AG09319 (cell line): ENCODE measurements around the gene OTX1.
"Not testable (repeated sequence)": the region's sequence is repeated elsewhere in the genome, so short reads cannot be mapped to it uniquely, and the experiment has no call there.

Experiments
- DNase-seq: peaks from one replicate; pipeline ENCODE4 v3.0.0-alpha.2; 2010; ENCODE audit warnings: low read depth; ENCODE audit errors: extremely low read depth
- TF ChIP-seq, protein P1 (sequence below): IDR thresholded peaks from 2 replicates; pipeline ENCODE4 v1.5.1; 2011; ENCODE audit warnings: low read depth, mild to moderate bottlenecking, inconsistent platforms, low read length, moderate library complexity

Gene OTX1

DNA sequence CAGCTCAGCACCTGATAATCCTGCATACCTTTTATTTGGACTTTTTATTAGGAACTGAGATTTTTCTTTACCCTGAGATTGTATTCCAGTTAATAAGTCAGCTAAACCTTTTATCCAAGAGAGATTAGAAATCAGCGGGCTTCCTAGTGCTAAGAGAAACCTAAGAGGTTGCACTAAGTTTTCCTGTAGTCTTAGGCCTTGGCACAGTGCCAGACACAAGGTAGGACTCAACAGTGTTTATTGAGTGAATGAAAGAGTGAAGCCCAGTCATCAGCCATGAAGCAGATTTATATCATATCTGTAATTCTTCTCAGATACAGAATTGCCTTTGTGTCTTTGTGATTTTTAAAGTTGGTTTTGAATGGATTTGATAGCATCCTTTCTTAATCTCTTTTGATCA is 13.6 kb downstream of the OTX1 start:
- no peak for DNase-seq
- TF ChIP-seq, protein P1, sequence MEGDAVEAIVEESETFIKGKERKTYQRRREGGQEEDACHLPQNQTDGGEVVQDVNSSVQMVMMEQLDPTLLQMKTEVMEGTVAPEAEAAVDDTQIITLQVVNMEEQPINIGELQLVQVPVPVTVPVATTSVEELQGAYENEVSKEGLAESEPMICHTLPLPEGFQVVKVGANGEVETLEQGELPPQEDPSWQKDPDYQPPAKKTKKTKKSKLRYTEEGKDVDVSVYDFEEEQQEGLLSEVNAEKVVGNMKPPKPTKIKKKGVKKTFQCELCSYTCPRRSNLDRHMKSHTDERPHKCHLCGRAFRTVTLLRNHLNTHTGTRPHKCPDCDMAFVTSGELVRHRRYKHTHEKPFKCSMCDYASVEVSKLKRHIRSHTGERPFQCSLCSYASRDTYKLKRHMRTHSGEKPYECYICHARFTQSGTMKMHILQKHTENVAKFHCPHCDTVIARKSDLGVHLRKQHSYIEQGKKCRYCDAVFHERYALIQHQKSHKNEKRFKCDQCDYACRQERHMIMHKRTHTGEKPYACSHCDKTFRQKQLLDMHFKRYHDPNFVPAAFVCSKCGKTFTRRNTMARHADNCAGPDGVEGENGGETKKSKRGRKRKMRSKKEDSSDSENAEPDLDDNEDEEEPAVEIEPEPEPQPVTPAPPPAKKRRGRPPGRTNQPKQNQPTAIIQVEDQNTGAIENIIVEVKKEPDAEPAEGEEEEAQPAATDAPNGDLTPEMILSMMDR, result no peak

DNA sequence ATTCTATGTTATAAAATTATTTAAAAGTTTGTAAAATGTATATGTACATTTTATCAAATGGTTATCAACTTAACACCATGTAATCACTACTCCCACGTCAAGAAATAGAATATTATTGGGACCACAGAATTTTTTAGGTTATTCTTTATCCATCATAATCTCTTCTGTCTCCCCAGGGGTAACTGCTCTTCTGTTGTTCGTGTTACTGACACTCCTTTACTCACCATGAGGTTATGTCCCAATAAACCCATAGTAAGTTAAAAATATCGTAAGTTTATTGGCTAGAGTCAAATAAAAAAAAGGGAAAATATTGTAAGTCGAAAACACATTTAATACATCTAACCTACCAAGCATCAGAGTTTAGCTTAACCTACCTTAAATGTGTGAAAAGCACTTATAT is 14.0 kb downstream of the OTX1 start:
- no peak for DNase-seq
- TF ChIP-seq, protein P1, result no peak

DNA sequence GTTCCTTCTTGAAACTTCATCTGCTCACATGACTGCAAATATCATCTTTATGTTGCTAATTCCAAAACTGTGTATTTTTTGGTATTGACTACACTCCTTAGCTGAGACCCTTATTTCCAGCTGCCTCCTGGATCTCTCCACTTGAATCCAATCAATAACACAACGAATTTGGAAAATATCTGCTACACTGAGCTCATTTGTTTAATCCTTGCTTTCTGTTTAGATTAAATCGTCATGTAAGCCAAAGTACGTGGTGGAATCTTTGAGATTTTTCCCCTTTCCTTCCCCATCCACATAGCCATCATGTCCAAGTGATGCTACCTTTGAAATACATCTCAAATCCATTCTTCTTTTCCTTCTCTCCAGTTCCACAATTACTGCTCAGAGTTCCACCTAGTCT is 15.6 kb downstream of the OTX1 start:
- TF ChIP-seq, protein P1, result no peak
- no peak for DNase-seq

DNA sequence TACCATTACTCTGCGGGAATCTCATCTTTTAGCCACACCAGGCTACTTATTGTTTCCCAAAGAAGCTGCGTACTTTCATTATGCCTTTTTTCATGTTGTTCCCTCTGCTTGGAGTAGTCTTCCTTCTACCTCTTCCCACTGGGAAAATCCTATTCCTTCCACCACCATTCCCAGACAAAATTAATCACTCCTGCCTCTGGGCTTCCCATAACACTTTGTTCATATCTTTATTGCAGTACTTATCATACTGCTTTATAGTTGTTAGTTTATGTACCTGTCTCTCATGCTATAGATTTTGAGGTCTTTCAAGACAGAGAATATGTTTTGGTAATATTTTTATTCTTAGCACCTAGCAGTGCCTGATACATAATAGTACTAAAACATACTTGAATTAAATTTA is 16.2 kb downstream of the OTX1 start:
- TF ChIP-seq, protein P1, result no peak
- DNase-seq, result no peak

DNA sequence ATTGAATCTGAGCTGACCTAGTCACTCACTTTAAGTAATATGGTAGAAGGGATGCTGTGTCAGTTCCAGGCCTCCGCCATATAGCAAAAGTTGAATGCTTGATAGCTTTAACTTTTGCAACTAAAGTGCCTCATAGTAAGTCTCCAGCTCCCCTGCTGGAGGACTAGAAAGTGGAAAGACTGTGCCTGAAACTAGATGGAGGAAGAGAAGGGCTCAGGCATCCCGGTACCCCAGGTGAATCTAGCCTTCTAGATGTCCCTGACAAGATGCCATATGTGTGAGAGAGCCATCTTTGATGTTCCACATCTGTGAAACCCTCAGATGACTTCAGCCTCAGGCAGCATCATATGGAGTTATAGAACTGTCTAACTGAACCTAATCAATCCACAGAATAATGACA is 21.0 kb downstream of the OTX1 start:
- DNase-seq, result no peak
- TF ChIP-seq, protein P1, result no peak

DNA sequence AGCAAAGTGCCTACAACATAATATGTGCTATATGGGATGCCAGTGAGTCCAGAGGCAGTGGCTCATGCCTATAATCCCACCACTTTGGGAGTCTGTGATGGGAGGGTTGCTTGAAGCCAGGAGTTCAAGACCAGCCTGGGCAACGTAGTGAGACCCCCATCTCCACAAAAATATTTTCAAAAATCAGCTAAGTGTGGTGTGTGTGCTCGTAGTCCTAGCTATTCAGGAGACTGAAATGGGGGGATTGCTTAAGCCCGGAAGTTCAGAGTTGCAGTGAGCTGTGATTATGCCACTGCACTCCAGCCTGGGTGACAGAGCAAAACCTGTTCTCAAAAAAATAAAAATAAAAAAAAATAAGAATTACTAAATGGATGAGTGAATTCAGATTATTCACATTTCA is 23.4 kb downstream of the OTX1 start:
- no peak for DNase-seq
- TF ChIP-seq, protein P1, result no peak

DNA sequence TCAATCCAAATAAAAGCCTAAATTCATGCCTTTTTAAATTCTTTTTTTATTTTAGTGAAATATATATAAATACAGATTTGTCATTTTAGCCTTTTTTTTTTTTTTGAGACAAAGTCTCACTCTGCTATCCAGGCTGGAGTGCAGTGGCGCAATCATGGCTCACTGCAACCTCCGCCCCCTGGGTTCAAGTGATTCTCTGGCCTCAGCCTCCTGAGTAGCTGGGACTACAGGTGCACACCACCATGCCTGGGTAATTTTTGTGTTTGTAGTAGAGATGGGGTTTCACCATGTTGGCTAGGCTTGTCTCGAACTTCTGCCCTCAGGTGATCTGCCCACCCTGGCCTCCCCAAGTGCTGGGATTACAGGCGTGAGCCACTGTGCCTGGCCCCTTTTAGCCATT is 23.8 kb downstream of the OTX1 start:
- DNase-seq, result not testable (repeated sequence)

DNA sequence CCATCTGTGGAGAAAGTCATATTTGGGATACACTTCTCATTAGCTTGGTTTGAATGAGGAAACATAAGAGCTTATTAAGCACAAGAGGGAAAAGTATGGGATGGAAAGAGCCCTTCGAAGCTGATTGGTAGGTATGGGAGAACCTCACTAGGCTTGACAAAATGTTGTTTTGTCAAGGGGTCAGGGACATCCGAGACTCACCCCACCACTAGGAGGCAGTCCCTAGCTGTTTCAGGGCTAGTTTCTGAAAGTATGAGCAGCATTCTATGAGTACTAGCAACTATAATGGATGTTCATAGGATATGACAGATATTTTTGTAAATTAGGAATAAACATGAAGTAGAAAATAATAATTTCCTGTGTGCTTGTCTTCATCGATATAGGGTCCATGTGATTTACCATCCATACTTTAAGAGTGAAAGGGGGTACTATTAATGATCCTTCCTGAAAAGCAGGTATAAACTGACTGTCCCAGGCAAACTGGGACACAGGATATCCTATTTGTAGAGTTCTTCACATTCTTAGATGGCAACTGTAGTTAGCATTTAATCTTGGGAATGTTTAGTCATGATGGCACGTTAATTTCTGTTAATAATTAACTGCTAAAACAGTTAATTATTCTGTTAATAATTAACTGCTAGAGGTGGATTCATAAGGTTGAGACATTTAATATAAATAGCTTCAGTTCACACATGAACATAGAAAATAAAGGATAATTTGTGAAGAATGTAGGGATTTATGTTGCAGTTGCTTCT is 28.4 kb downstream of the OTX1 start:
- no peak for DNase-seq
- TF ChIP-seq, protein P1, result peak; percentile 23
